HepG2 (cell line): Measurements from ENCODE around the gene PSMD10. TPM values are rescaled to one million over a fixed set of nuclear protein-coding genes. Genes with fewer than 3 reads are reported as not detected.

ENCODE experiments used
- KIAA2018 ChIP-seq: sonication (generic); formaldehyde crosslinking; IDR thresholded peaks from 2 replicates; pipeline ENCODE4 v1.5.0; 2020; ENCODE audit warnings: mild to moderate bottlenecking, missing genetic modification reagents, borderline replicate concordance
- KMT2B ChIP-seq: IDR thresholded peaks from 2 replicates; pipeline ENCODE4 v1.6.1; 2016; ENCODE audit warnings: missing genetic modification reagents, missing compliant biosample characterization
- MTF2 ChIP-seq: sonication (generic); formaldehyde crosslinking; IDR thresholded peaks from 2 replicates; pipeline ENCODE4 v1.5.0; 2020; ENCODE audit warnings: missing genetic modification reagents, borderline replicate concordance
- POLR2G ChIP-seq: fragments of 200-400 bp; formaldehyde crosslinking; IDR thresholded peaks from 2 replicates; pipeline ENCODE4 v1.6.1; 2018; ENCODE audit warnings: mild to moderate bottlenecking, low read depth, low read length, moderate library complexity
- PRDM15 ChIP-seq: sonication (generic); formaldehyde crosslinking; IDR thresholded peaks from 2 replicates; pipeline ENCODE4 v1.4.0; 2020; ENCODE audit warnings: missing genetic modification reagents
- RAD51 ChIP-seq: fragments of 450-650 bp; IDR thresholded peaks from 2 replicates; pipeline ENCODE4 v1.6.1; 2016; ENCODE audit warnings: borderline replicate concordance
- TERF1 ChIP-seq: sonication (generic); formaldehyde crosslinking; IDR thresholded peaks from 2 replicates; pipeline ENCODE4 v1.8.0; 2022; ENCODE audit warnings: mild to moderate bottlenecking, missing genetic modification reagents, moderate library complexity
- ZFP36L1 ChIP-seq: sonication (generic); formaldehyde crosslinking; IDR thresholded peaks from 2 replicates; pipeline ENCODE4 v1.8.0; 2022; ENCODE audit warnings: mild to moderate bottlenecking, missing genetic modification reagents, moderate library complexity
- ZNF205 ChIP-seq: IDR thresholded peaks from 2 replicates; pipeline ENCODE4 v1.6.1; 2018; ENCODE audit warnings: missing biosample characterization, missing genetic modification reagents
- ZNF230 ChIP-seq: sonication (generic); formaldehyde crosslinking; IDR thresholded peaks from 2 replicates; pipeline ENCODE4 v1.4.0; 2020; ENCODE audit warnings: mild to moderate bottlenecking, missing genetic modification reagents
- ZNF382 ChIP-seq: sonication (generic); formaldehyde crosslinking; IDR thresholded peaks from 2 replicates; pipeline ENCODE4 v1.5.0; 2020; ENCODE audit warnings: missing genetic modification reagents, mild to moderate bottlenecking, borderline replicate concordance
- ZNF468 ChIP-seq: sonication (generic); formaldehyde crosslinking; IDR thresholded peaks from 2 replicates; pipeline ENCODE4 v1.8.0; 2022; ENCODE audit warnings: mild to moderate bottlenecking, moderate library complexity, missing genetic modification reagents
- ZUFSP ChIP-seq: sonication (generic); formaldehyde crosslinking; IDR thresholded peaks from 2 replicates; pipeline ENCODE4 v1.9.0; 2021; ENCODE audit warnings: missing genetic modification reagents, mild to moderate bottlenecking, borderline replicate concordance
- polyA plus RNA-seq, 8 experiments: library from polyadenylated mRNA; depleted of rRNA in 3 of 8; stranded (reverse) in 7 of 8; unstranded in 1 of 8; fragments of >200 nt; fragmentation: Illumina TruSeq in 4 of 8; extraction: Trizol in 4 of 8; gene quantifications; 2 replicates each; pipeline versions ENCODE4 v1.2.1 to v1.2.3, GENCODE V29; 2011 to 2016; ENCODE audit warnings: low read depth in 4 of 8, missing spikeins in 1 of 8, mixed read lengths in 1 of 8; ENCODE audit not compliant: insufficient read depth in 1 of 8
- total RNA-seq, 5 experiments: library from RNA; depleted of rRNA; stranded (reverse); fragments of >200 nt; fragmentation: Illumina TruSeq; extraction: Trizol; gene quantifications; 2 replicates each; pipeline ENCODE4 v1.2.3, GENCODE V29; 2016; ENCODE audit warnings: low read depth in 1 of 5

Gene PSMD10
- total and polyA plus RNA-seq, 2 of the 13 experiments (the other 11 are each of a cell fraction or from before 2014, with no cell fraction given), result 56.4 to 65.3 TPM

GRCh38 chrX:108091264-108091877, at the start of gene PSMD10, which contains the start of gene ATG4A (continued):
- TF ChIP-seq POLR2G, result peak; percentile 77
- no peak for TF ChIP-seq TERF1 (CRISPR knock-in tag)
- TF ChIP-seq MTF2 (CRISPR knock-in tag), result no peak
- no peak for TF ChIP-seq ZNF382 (CRISPR knock-in tag)
- no peak for TF ChIP-seq ZFP36L1 (CRISPR knock-in tag)
- TF ChIP-seq KIAA2018, result no peak
- no peak for TF ChIP-seq ZNF468 (CRISPR knock-in tag)
- TF ChIP-seq RAD51, result no peak
- TF ChIP-seq ZNF230 (CRISPR knock-in tag), result no peak
- TF ChIP-seq PRDM15, result no peak
- no peak for TF ChIP-seq ZUFSP (CRISPR knock-in tag)
- TF ChIP-seq KMT2B (CRISPR knock-in tag), result peak; percentile 40; the same call in 1 of the 2 replicates
- no peak for TF ChIP-seq ZNF205 (CRISPR knock-in tag)
